Liver (tissue), 9 donors: ENCODE data around the gene CELF1. TPM values are rescaled to one million over a fixed set of nuclear protein-coding genes. Genes with fewer than 3 reads are reported as not detected.

ENCODE experiments used
- DNase-seq: peaks from one replicate; pipeline ENCODE4 v3.0.0-alpha.2; 2017; ENCODE audit warnings: low spot score
- H3K27ac ChIP-seq, 2 donors: one replicate each; pipeline ENCODE4 v1.7.0; 2013; ENCODE audit warnings: inconsistent platforms in 2 of 2, low read length in 2 of 2, control low read depth in 1 of 2, low read depth in 1 of 2, mild to moderate bottlenecking in 1 of 2
- H3K27me3 ChIP-seq, 4 donors: one replicate each; pipeline versions ENCODE4 v1.6.1 to v1.7.0; 2013; ENCODE audit warnings: low read length in 3 of 4, inconsistent platforms in 1 of 4, mild to moderate bottlenecking in 1 of 4, moderate library complexity in 1 of 4; ENCODE audit not compliant: control insufficient read depth in 4 of 4, insufficient read depth in 4 of 4
- H3K36me3 ChIP-seq, 4 donors: one replicate each; pipeline versions ENCODE4 v1.6.1 to v1.7.0; 2013; ENCODE audit warnings: low read length in 3 of 4, mild to moderate bottlenecking in 3 of 4, low read depth in 1 of 4, moderate library complexity in 1 of 4; ENCODE audit not compliant: control insufficient read depth in 4 of 4, insufficient read depth in 3 of 4
- H3K4me1 ChIP-seq, 4 donors: one replicate each; pipeline versions ENCODE4 v1.6.1 to v1.7.0; 2013; ENCODE audit warnings: low read length in 3 of 4, mild to moderate bottlenecking in 3 of 4, moderate library complexity in 1 of 4; ENCODE audit not compliant: control insufficient read depth in 4 of 4, insufficient read depth in 4 of 4
- H3K4me3 ChIP-seq, 3 donors: one replicate each; pipeline versions ENCODE4 v1.6.1 to v1.7.0; 2013; ENCODE audit warnings: low read length in 3 of 3, control low read depth in 1 of 3, low read depth in 1 of 3, mild to moderate bottlenecking in 1 of 3
- H3K9ac ChIP-seq, 2 donors: one replicate each; pipeline ENCODE4 v1.7.0; 2013; ENCODE audit warnings: low read length in 2 of 2, mild to moderate bottlenecking in 2 of 2, moderate library complexity in 2 of 2, control low read depth in 1 of 2, low read depth in 1 of 2
- H3K9me3 ChIP-seq, 4 donors: one replicate each; pipeline versions ENCODE4 v1.6.1 to v1.7.0; 2013; ENCODE audit warnings: low read length in 3 of 4; ENCODE audit not compliant: control insufficient read depth in 4 of 4
- FOXA1 ChIP-seq: IDR thresholded peaks from 2 replicates; pipeline ENCODE4 v1.6.1; 2016; ENCODE audit warnings: antibody characterized with exemption
- GABPA ChIP-seq, 2 donors: IDR thresholded peaks in 1 of 2; conservative IDR thresholded peaks in 1 of 2; 2 replicates each; pipeline ENCODE4 v1.6.1; 2016; ENCODE audit warnings: antibody characterized with exemption in 2 of 2, mild to moderate bottlenecking in 1 of 2, moderate library complexity in 1 of 2
- HNF4A ChIP-seq, 2 donors: conservative IDR thresholded peaks; 2 replicates each; pipeline ENCODE4 v1.6.1; 2016; ENCODE audit warnings: antibody characterized with exemption in 2 of 2, mild to moderate bottlenecking in 2 of 2
- HNF4G ChIP-seq: IDR thresholded peaks from 2 replicates; pipeline ENCODE4 v1.6.1; 2016; ENCODE audit warnings: antibody characterized with exemption
- JUND ChIP-seq, 2 donors: IDR thresholded peaks; 2 replicates each; pipeline ENCODE4 v1.6.1; 2016; ENCODE audit warnings: antibody characterized with exemption in 2 of 2
- MAX ChIP-seq: IDR thresholded peaks from 2 replicates; pipeline ENCODE4 v1.6.1; 2016; ENCODE audit warnings: antibody characterized with exemption
- RXRA ChIP-seq, 2 donors: IDR thresholded peaks; 2 replicates each; pipeline ENCODE4 v1.6.1; 2017 to 2018; ENCODE audit warnings: antibody characterized with exemption in 2 of 2, mild to moderate bottlenecking in 1 of 2
- SP1 ChIP-seq: IDR thresholded peaks from 2 replicates; pipeline ENCODE4 v1.6.1; 2018; ENCODE audit warnings: antibody characterized with exemption, mild to moderate bottlenecking
- TAF1 ChIP-seq: conservative IDR thresholded peaks from 2 replicates; pipeline ENCODE4 v1.6.1; 2016; ENCODE audit warnings: antibody characterized with exemption, mild to moderate bottlenecking
- ZBTB33 ChIP-seq: IDR thresholded peaks from 2 replicates; pipeline ENCODE4 v1.6.1; 2016; ENCODE audit warnings: antibody characterized with exemption
- WGBS: extraction: QIAGEN DNeasy Blood & Tissue Kit; methylation state at CpG from one replicate; pipeline ENCODE4 v1.1.7; 2013; 5-methylcytosine and 5-hydroxymethylcytosine counted together
- polyA plus RNA-seq, 2 donors: library from polyadenylated mRNA; stranded (reverse) in 1 of 2; unstranded in 1 of 2; fragments of 200-250 nt in 1 of 2; fragments of >200 nt in 1 of 2; fragmentation: Nextera tagmentation in 1 of 2; extraction: Ambion mirVana in 1 of 2; gene quantifications; one replicate each; pipeline versions ENCODE4 v1.2.1 to v1.2.3, GENCODE V29; 2013 to 2015
- total RNA-seq, 2 donors: library from RNA; depleted of rRNA; stranded (reverse); fragments of >200 nt; gene quantifications; one replicate each; pipeline ENCODE4 v1.2.3, GENCODE V29; 2014
- TF ChIP-seq, protein P1 (sequence below): IDR thresholded peaks from 2 replicates; pipeline ENCODE4 v1.6.1; 2016; ENCODE audit warnings: antibody characterized with exemption, mild to moderate bottlenecking
- donor health status: healthy.
- donor health status: healthy.
- donor health status: healthy.
- donor health status: healthy.
- donor health status: healthy.

Gene CELF1
- total and polyA plus RNA-seq, 4 donors: 23.5 to 139 (median 60.3) TPM

- WGBS: 96% methylated on average over 4 of the region's 4 CpGs
- Histone ChIP-seq H3K4me1 (peaks cover 0 to 14% (median 7%) of the 10 kb centered on the region in 4 donors), H3K9ac (no peak overlapping the region), H3K4me3 (no peak overlapping the region), H3K27ac (no peak overlapping the region), H3K9me3 (no peaks in the 10 kb centered on the region), H3K36me3 (no peaks in the 10 kb centered on the region), H3K27me3 (no peaks in the 10 kb centered on the region)
- DNase-seq: no peak
- TF ChIP-seq HNF4G: no peak
- TF ChIP-seq JUND (IDR thresholded peaks at IDR 0.05): no peak
- TF ChIP-seq ZBTB33: no peak
- TF ChIP-seq MAX: no peak
- TF ChIP-seq TAF1: no peak
- TF ChIP-seq, protein P1, sequence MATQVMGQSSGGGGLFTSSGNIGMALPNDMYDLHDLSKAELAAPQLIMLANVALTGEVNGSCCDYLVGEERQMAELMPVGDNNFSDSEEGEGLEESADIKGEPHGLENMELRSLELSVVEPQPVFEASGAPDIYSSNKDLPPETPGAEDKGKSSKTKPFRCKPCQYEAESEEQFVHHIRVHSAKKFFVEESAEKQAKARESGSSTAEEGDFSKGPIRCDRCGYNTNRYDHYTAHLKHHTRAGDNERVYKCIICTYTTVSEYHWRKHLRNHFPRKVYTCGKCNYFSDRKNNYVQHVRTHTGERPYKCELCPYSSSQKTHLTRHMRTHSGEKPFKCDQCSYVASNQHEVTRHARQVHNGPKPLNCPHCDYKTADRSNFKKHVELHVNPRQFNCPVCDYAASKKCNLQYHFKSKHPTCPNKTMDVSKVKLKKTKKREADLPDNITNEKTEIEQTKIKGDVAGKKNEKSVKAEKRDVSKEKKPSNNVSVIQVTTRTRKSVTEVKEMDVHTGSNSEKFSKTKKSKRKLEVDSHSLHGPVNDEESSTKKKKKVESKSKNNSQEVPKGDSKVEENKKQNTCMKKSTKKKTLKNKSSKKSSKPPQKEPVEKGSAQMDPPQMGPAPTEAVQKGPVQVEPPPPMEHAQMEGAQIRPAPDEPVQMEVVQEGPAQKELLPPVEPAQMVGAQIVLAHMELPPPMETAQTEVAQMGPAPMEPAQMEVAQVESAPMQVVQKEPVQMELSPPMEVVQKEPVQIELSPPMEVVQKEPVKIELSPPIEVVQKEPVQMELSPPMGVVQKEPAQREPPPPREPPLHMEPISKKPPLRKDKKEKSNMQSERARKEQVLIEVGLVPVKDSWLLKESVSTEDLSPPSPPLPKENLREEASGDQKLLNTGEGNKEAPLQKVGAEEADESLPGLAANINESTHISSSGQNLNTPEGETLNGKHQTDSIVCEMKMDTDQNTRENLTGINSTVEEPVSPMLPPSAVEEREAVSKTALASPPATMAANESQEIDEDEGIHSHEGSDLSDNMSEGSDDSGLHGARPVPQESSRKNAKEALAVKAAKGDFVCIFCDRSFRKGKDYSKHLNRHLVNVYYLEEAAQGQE: no peak
Observed at GRCh38 chr11:47451990-47452389, 100.9 kb downstream of the CELF1 start.

GRCh38 chr11:47451436-47451835 lies 101.5 kb downstream of the CELF1 start:
- Histone ChIP-seq H3K9me3 (no peaks in the 10 kb centered on the region), H3K27ac (no peak overlapping the region), H3K27me3 (no peaks in the 10 kb centered on the region), H3K4me1 (peaks cover 0 to 14% (median 7%) of the 10 kb centered on the region in 4 donors), H3K4me3 (no peak overlapping the region), H3K9ac (no peak overlapping the region), H3K36me3 (no peaks in the 10 kb centered on the region)
- TF ChIP-seq ZBTB33 (no peak), HNF4A (conservative IDR thresholded peaks at IDR 0.05) (no peak), JUND (IDR thresholded peaks at IDR 0.05) (no peak), GABPA (IDR thresholded peaks at IDR 0.05 in 1 of 2, conservative IDR thresholded peaks at IDR 0.05 in 1 of 2) (no peak), FOXA1 (no peak)
- 94% methylated on average over 4 of the region's 4 CpGs for WGBS
- DNase-seq: no peak

GRCh38 chr11:47449541-47449940 lies 103.4 kb downstream of the CELF1 start:
- Histone ChIP-seq H3K27me3 (no peaks in the 10 kb centered on the region), H3K36me3 (no peaks in the 10 kb centered on the region), H3K4me1 (peaks cover 0 to 11% (median 5%) of the 10 kb centered on the region in 4 donors), H3K4me3 (no peak overlapping the region), H3K27ac (no peak overlapping the region), H3K9me3 (no peaks in the 10 kb centered on the region), H3K9ac (no peak overlapping the region)
- no peak for DNase-seq
- TF ChIP-seq HNF4A (conservative IDR thresholded peaks at IDR 0.05) (peak; percentile 65 to 68), SP1 (peak; percentile 28), GABPA (IDR thresholded peaks at IDR 0.05 in 1 of 2, conservative IDR thresholded peaks at IDR 0.05 in 1 of 2) (no peak), RXRA (IDR thresholded peaks at IDR 0.05) (peak; percentile 30 to 51)
- TF ChIP-seq, protein P1: peak; percentile 60
- WGBS: 42% methylated on average over 8 of the region's 8 CpGs
